ENCODE data around the gene THPO.
A peak's percentile ranks its signal among the peaks of the same experiment; 100 is the strongest.
"Not testable (repeated sequence)": the region's sequence is repeated elsewhere in the genome, so short reads cannot be mapped to it uniquely, and the experiment has no call there.

THPO gene

GRCh38 chr3:184347321-184348056 lies 30.5 kb downstream of the THPO start:
- DNase-seq: no peak

- DNase-seq: no peak
Observed at GRCh38 chr3:184346480-184347190, 31.4 kb downstream of the THPO start.

GRCh38 chr3:184345317-184346144 lies 32.5 kb downstream of the THPO start:
- DNase-seq: no peak

- no peak for DNase-seq
Observed at GRCh38 chr3:184344579-184345316, 33.3 kb downstream of the THPO start.

GRCh38 chr3:184343200-184343876 lies 34.7 kb downstream of the THPO start:
- no peak for DNase-seq

GRCh38 chr3:184341925-184342324 lies 36.1 kb downstream of the THPO start:
- DNase-seq: no peak

GRCh38 chr3:184339451-184340135 lies 38.4 kb downstream of the THPO start:
- not testable (repeated sequence) for DNase-seq

- DNase-seq: no peak
Observed at GRCh38 chr3:184339001-184339400, 39.0 kb downstream of the THPO start.

- peak in 1 of 2 donors; percentile 19 for DNase-seq
Observed at GRCh38 chr3:184338511-184338945, 39.5 kb downstream of the THPO start.

- DNase-seq: no peak
Observed at GRCh38 chr3:184337981-184338380, 40.0 kb downstream of the THPO start.

DNA sequence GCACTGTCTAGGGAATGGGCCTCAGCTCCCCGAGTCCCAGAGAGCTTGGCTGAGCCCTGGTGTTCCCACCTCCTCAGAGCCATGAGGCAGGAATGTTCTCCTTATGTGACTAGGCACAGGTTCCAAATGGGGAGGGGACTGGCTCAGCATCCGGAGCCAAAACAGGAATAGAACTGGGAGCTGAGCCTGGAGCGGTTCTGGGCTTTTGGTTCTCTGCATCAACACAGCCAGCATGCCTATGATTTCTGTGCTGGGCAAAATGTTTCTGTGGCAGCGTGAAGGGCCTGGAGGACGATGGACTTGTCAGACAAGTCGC lies 40.6 kb downstream of the THPO start, which contains the start of gene FAM131A:
TSS of gene FAM131A (plus strand) at position 202 of the 316 bp plus-strand sequence. CDS start at position 233, 31 bp downstream.
- DNase-seq: no peak

- no peak for DNase-seq
Observed at GRCh38 chr3:184336547-184337398, 41.2 kb downstream of the THPO start.

GRCh38 chr3:184335661-184336546 lies 42.1 kb downstream of the THPO start:
- DNase-seq: peak; percentile 89 to 93

GRCh38 chr3:184335291-184335660 lies 42.7 kb downstream of the THPO start:
- no peak for DNase-seq

DNA sequence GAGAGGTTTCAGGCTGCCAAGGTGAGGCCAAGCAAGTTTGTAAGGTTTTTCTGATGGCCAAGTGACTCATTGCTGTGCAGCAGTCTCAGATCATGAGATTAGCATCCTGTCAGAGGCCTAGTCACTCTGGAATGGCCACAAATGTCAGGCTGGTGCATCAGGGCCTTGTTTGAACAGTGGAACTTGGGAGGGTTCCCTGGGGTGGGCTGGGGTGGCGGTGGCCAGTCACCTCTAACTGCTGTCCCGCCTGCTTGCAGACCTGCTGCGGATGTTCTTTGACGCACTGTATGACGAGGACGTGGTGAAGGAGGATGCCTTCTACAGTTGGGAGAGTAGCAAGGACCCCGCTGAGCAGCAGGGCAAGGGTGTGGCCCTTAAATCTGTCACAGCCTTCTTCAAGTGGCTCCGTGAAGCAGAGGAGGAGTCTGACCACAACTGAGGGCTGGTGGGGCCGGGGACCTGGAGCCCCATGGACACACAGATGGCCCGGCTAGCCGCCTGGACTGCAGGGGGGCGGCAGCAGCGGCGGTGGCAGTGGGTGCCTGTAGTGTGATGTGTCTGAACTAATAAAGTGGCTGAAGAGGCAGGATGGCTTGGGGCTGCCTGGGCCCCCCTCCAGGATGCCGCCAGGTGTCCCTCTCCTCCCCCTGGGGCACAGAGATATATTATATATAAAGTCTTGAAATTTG lies 43.4 kb downstream of the THPO start:
- peak; percentile 39 to 53 for DNase-seq

GRCh38 chr3:184333700-184334099 lies 44.3 kb downstream of the THPO start:
- no peak for DNase-seq

- DNase-seq: no peak
Observed at GRCh38 chr3:184333190-184333589, 44.8 kb downstream of the THPO start.

DNA sequence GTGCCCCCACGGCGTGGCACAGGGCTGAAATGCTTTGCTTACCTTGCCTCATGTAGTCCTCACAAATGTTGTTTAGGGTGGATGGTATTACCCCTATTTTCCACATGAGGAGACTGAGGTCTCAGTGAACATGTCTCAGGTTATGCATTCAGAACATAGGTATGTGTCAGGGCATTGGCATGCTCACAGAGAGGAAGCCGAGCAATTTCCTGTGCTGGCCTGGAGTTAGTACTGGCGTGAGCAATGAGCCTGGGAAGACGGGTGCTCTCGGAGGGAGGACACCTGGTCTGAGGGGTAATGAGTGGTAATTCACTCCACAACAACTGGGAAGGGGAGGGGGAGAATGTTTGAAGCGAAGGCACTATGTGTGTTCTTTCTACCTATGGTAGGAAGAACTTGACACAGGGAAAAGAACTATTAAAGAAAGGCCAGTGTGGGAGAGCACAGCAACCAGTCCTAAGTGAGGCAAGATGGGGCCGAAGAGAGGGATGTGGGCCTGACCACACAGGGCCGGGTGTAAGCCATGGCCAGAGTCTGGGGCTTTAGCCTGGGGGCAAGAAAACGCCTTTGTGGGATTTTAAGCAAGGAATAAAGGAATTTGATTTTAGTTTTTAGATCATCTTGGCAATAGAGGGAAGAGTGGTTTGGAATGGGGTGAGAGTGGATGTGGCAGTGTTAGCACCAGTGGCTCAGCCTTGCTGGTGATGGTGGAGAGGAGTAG lies 45.5 kb downstream of the THPO start:
- no peak for DNase-seq

All from stimulated activated CD4-positive, alpha-beta T cell treated with anti-CD3 and anti-CD28 coated beads, Interleukin-2, amount 100 ng/mL, for 24 hours (primary cell).